Ovary (tissue), 3 donors: ENCODE measurements around the gene ZNF157.

Experiments used
- EP300 ChIP-seq: sonication (generic); formaldehyde crosslinking; IDR thresholded peaks from one replicate; pipeline ENCODE4 v1.6.1; 2017; ENCODE audit warnings: antibody characterized with exemption
- POLR2A ChIP-seq: fragments of 450-650 bp; IDR thresholded peaks from one replicate; pipeline ENCODE4 v1.6.1; 2017; ENCODE audit warnings: antibody characterized with exemption, mild to moderate bottlenecking, moderate library complexity
- TF ChIP-seq, protein P1 (sequence below), 3 donors: fragments of 450-650 bp in 2 of 3; fragments of 200-600 bp in 1 of 3; IDR thresholded peaks; one replicate each; pipeline versions ENCODE4 v1.5.1 to v1.8.0; 2016 to 2022; ENCODE audit warnings: antibody characterized with exemption in 3 of 3, mild to moderate bottlenecking in 1 of 3
- donor health status: DM: no; HTN: no; CAD: no.

GRCh38 chrX:47321386-47321785 lies 49.0 kb upstream of the ZNF157 start:
- TF ChIP-seq POLR2A = no peak
- TF ChIP-seq, protein P1, sequence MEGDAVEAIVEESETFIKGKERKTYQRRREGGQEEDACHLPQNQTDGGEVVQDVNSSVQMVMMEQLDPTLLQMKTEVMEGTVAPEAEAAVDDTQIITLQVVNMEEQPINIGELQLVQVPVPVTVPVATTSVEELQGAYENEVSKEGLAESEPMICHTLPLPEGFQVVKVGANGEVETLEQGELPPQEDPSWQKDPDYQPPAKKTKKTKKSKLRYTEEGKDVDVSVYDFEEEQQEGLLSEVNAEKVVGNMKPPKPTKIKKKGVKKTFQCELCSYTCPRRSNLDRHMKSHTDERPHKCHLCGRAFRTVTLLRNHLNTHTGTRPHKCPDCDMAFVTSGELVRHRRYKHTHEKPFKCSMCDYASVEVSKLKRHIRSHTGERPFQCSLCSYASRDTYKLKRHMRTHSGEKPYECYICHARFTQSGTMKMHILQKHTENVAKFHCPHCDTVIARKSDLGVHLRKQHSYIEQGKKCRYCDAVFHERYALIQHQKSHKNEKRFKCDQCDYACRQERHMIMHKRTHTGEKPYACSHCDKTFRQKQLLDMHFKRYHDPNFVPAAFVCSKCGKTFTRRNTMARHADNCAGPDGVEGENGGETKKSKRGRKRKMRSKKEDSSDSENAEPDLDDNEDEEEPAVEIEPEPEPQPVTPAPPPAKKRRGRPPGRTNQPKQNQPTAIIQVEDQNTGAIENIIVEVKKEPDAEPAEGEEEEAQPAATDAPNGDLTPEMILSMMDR (IDR thresholded peaks at IDR 0.05) = no peak
- TF ChIP-seq EP300 = no peak
